ENCODE results near the gene XXYLT1. TPM values are rescaled to one million over a fixed set of nuclear protein-coding genes. Genes with fewer than 3 reads are reported as not detected.

Gene XXYLT1
- polyA plus RNA-seq, 2 of the 4 experiments (the other 2 are of a cell fraction), result 11.9 to 12.0 TPM

GRCh38 chr3:195081242-195081963 is 189.6 kb downstream of the XXYLT1 start:
- ATAC-seq (no peak), DNase-seq (ENCODE audit: low read depth in 1 of 2, low spot score in 1 of 2) (no peak), FAIRE-seq (no peak)
- WGBS (ENCODE audit: missing lambda C conversion rate), result 88% methylated on average over 12 of the region's 12 CpGs
- H3K27ac ChIP-seq, result no peak overlapping the region
- ChIA-PET CTCF (no interaction called here), POLR2A (no interaction called here)
- no peak overlapping the region for H3K4me2 ChIP-seq
- no peak overlapping the region for H3K4me3 ChIP-seq
- TF ChIP-seq ZFP36 (IDR thresholded peaks at IDR 0.05; ENCODE audit: borderline replicate concordance, partially characterized antibody), result no peak
- no peaks in the 10 kb centered on the region for H3K9me3 ChIP-seq
- H3K4me1 ChIP-seq, result no peaks in the 10 kb centered on the region

- FAIRE-seq (no peak), ATAC-seq (no peak), DNase-seq (ENCODE audit: low read depth in 1 of 2, low spot score in 1 of 2) (no peak)
- POLR2A ChIA-PET, result no interaction called here
- CTCF ChIA-PET, result no interaction called here
- Histone ChIP-seq H3K27ac (no peak overlapping the region), H3K4me2 (no peak overlapping the region), H3K4me3 (no peak overlapping the region), H3K4me1 (no peaks in the 10 kb centered on the region), H3K9me3 (no peaks in the 10 kb centered on the region)
- 94% methylated on average over 15 of the region's 16 CpGs for WGBS (ENCODE audit: missing lambda C conversion rate)
- TF ChIP-seq JUN (IDR thresholded peaks at IDR 0.05) (no peak), USF2 (IDR thresholded peaks at IDR 0.05) (no peak), BHLHE40 (IDR thresholded peaks at IDR 0.05; ENCODE audit: low read depth, low read length) (no peak), CHD4 (IDR thresholded peaks at IDR 0.05; ENCODE audit: borderline replicate concordance) (no peak), CTCF (IDR thresholded peaks at IDR 0.05) (no peak), ATOH8 (CRISPR knock-in tag; IDR thresholded peaks at IDR 0.05; ENCODE audit: low read depth) (no peak), MAZ (IDR thresholded peaks at IDR 0.05; ENCODE audit: borderline replicate concordance, low read depth, low read length) (no peak), RCOR1 (IDR thresholded peaks at IDR 0.05; ENCODE audit: low read depth, low read length) (no peak), NPAS2 (CRISPR knock-in tag; IDR thresholded peaks at IDR 0.05; ENCODE audit: borderline replicate concordance) (no peak), BCL3 (IDR thresholded peaks at IDR 0.05) (no peak), EHF (CRISPR knock-in tag; IDR thresholded peaks at IDR 0.05) (no peak)
These were observed 190.3 kb downstream of the XXYLT1 start for GRCh38 chr3:195080571-195081151.

GRCh38 chr3:195080125-195080524 is 190.8 kb downstream of the XXYLT1 start:
- no peak for ATAC-seq
- WGBS (ENCODE audit: missing lambda C conversion rate), result 72% methylated on average over 3 of the region's 3 CpGs

More at GRCh38 chr3:195080125-195080524, 190.8 kb downstream of the XXYLT1 start:
- DNase-seq (ENCODE audit: low read depth in 1 of 2, low spot score in 1 of 2), result no peak
- CTCF ChIA-PET, result no interaction called here
- H3K9me3 ChIP-seq, result no peaks in the 10 kb centered on the region
- H3K4me2 ChIP-seq, result no peak overlapping the region
- no peaks in the 10 kb centered on the region for H3K4me1 ChIP-seq
- POLR2A ChIA-PET, result no interaction called here
- TF ChIP-seq CBX8 (IDR thresholded peaks at IDR 0.05) (no peak), KDM1A (IDR thresholded peaks at IDR 0.05; ENCODE audit: low read depth) (no peak), USF2 (IDR thresholded peaks at IDR 0.05) (no peak), NR3C1 (IDR thresholded peaks at IDR 0.05) (no peak), RCOR1 (IDR thresholded peaks at IDR 0.05; ENCODE audit: low read depth, low read length) (no peak), HDAC2 (IDR thresholded peaks at IDR 0.05) (no peak), CHD4 (IDR thresholded peaks at IDR 0.05; ENCODE audit: borderline replicate concordance) (no peak), SMC3 (IDR thresholded peaks at IDR 0.05) (no peak), REST (IDR thresholded peaks at IDR 0.05) (no peak), E2F6 (IDR thresholded peaks at IDR 0.05; ENCODE audit: borderline replicate concordance, low read depth) (no peak), RFX5 (IDR thresholded peaks at IDR 0.05) (no peak)
- H3K4me3 ChIP-seq, result no peak overlapping the region
- no peak for FAIRE-seq
- no peak overlapping the region for H3K27ac ChIP-seq

Data from A549 (cell line).